T-helper 2 cell (primary cell): ENCODE data around the gene ELK1.
"Not testable (repeated sequence)": the region's sequence is repeated elsewhere in the genome, so short reads cannot be mapped to it uniquely, and the experiment has no call there.

ENCODE experiments used
- DNase-seq, 5 experiments: peaks; one replicate each; pipeline versions ENCODE4 v3.0.0 to v3.0.0-alpha.2; 2012 to 2022
- total RNA-seq, 2 donors: gene quantifications; one replicate each; lab custom pipeline; 2026; lab: John Stamatoyannopoulos, UW

The ELK1 gene, protein sequence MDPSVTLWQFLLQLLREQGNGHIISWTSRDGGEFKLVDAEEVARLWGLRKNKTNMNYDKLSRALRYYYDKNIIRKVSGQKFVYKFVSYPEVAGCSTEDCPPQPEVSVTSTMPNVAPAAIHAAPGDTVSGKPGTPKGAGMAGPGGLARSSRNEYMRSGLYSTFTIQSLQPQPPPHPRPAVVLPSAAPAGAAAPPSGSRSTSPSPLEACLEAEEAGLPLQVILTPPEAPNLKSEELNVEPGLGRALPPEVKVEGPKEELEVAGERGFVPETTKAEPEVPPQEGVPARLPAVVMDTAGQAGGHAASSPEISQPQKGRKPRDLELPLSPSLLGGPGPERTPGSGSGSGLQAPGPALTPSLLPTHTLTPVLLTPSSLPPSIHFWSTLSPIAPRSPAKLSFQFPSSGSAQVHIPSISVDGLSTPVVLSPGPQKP
- total RNA-seq = 32.2 to 36.8 reads per million in 2 donors

- DNase-seq = peak; percentile 64 to 99 (median 86)
Measured at GRCh38 chrX:47650164-47651042, at the start of gene ELK1. Gene ELK1 (minus strand): TSS chrX:47650563. CDS start chrX:47641441, 9,122 bp downstream.

DNA sequence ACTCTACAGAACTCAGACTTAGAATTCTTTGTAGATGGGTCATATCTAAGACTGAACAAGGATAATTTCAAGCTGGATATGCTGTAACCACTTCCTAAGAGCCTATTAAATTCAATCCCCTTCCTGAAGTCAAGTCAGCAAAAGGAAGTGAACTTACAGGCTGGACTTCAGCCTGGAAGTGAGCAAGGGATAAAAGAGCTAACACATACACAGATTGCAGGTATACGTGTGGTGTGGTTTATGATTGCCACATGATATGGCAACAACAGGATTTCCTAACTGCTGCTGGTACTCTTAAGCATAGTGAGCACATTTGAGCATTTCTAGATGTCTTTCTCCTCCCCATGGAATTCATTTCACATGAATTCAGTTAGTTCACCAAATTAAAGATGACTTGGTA, 46.8 kb upstream of the ELK1 start:
- DNase-seq = peak in 1 of 5 experiments; percentile 13

DNA sequence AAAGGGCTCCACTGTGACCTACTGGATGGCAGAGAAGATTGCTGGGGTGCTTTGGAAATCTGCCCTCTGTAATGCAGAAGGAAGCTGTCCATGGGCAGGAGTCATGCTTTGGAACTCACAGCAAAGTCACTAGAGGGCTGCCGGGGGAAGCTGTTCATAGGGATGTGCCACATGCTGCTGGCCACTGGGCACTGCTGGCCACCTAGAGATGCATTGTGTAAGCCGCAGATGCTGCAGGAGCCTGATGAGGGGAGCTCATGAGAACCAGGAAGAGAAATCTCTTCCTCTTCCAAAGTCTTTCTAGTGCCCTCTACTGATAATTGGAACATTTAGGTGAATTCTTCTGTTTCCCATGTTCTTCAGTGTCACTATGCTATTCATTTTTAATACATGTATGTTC, 39.8 kb upstream of the ELK1 start:
- DNase-seq = no peak

DNA sequence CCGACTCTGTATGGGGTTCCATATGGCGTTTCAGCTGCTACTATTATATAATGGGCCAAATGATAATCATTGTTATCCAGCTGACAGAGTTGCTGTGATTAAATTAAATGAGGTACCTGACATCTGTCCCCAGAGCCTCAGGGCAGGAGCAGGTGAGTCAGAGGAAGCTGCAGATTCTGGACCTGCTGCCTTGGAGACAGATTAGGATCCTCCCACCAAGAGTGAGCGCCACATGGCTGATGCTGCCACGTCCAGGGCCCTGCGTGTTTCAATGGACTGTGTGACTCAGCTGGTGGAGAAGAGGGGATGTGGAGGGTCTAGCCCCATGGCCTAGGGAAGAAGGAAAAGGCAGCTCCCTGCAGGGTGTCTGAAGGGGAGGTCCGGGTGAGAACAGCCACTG, 36.9 kb upstream of the ELK1 start:
- no peak for DNase-seq

- DNase-seq = peak in 1 of 5 experiments; percentile 11
Measured at GRCh38 chrX:47683829-47684205, 33.5 kb upstream of the ELK1 start.

DNA sequence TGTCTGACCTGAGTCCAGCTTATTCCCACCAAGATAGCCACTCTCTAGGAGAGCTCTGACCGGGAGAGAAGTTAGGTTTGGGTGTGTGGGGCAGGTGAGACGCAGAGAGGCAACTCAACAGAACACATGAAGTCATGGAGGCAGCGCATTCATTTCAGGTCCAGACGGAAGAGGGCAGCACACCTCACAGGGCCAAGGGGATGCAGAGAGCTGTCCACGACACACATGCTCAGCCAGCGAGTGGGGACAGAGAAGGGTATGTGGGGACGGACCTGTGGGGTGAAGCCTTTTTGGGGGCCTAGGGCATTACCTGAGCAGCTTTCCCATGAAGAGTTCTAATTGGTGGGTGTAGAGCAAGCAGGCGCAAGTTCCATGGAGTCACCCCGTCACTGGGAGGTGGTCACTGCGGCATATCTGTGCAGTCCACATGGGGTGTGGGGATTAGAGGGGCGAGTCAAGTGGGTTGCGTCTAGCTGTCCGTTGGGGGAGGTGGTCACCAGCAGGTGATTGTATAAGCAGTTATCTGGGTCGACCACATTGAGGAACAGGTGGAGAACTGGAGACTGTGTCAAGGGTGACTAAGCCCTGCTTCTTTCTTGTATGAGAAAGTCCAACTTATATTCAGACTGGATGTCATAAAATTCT, 32.9 kb upstream of the ELK1 start:
- DNase-seq = no peak

GRCh38 chrX:47675959-47676859, 25.8 kb upstream of the ELK1 start:
- DNase-seq = not testable (repeated sequence)

GRCh38 chrX:47674776-47675175, 24.4 kb upstream of the ELK1 start:
- no peak for DNase-seq

DNA sequence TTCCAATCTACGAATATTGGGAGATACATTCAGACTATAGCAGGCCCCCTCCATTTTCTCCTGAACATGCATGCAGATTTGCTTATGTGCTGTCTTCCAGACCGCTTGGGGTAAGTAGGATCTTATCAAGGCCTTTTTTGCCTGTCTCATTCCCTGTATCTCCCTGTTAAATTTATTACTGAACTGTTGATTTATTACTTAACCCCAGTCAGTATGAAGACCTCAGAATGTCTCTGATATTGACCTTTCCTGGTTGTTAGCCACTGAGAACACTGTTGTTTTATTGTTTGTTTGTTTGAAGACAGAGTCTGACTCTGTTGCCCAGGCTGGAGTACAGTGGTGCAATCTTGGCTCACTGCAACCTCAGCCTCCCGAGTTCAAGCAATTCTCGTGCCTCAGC, 15.4 kb upstream of the ELK1 start:
- not testable (repeated sequence) for DNase-seq

DNA sequence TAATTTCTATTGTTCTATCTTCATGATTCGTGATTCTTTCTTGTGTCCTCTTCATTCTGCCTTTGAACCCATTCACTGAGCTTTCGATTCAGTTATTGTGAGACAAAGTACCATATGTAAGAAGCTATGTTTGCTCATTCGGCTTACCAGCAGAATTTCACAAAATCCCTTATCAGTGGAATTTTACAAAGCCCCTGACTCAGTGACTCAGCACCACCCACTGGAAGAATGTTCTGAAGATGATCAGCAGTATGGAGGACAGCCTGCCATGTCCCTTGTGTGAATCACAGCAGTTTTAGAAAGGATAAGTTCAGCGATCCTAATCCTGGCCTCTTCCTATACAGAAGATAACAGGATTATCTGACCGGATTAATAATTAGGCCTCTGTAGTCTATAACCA, 14.4 kb upstream of the ELK1 start:
- no peak for DNase-seq

GRCh38 chrX:47662144-47662657, 11.8 kb upstream of the ELK1 start:
- peak in 2 of 5 experiments; percentile 18 to 83 for DNase-seq

DNA sequence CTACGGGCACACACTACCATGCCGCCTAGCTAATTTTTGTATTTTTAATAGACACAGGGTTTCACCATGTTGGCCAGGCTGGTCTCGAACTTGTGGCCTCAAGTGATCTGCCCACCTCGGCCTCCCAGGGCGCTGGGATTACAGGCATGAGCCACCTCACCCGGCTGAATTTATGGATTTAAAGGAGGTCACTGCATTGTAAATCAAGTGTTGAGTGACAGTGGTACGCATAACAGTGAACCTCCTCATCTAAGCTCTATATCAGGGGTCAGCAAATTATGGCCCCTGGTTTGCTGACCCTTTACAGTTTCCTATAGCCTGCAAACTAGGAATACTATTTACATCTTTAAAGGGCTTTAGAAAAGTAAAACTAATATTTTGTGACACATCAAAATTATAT, 11.2 kb upstream of the ELK1 start:
- DNase-seq = no peak

DNA sequence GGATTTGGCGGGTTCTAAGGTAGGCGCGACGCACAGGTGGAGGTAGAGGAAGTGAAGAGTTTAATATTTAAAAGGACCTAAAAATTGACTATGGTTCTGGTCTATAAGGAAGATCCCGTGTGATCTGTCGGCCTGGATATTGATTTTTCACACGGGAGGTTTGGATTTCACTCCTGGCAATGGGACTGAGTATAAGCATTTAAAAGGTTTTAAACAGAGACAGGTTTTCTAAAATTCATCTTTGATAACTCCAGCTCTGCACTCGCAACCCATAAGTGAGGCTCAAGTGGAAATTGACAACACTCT, 9.0 kb upstream of the ELK1 start:
- no peak for DNase-seq

- DNase-seq = peak; percentile 76 to 97 (median 90)
Measured at GRCh38 chrX:47658684-47659420, 8.5 kb upstream of the ELK1 start, which contains the start of gene UXT. Gene UXT (minus strand): TSS chrX:47659180. CDS start chrX:47658927, 253 bp downstream.

GRCh38 chrX:47658301-47658683, 7.9 kb upstream of the ELK1 start:
- DNase-seq = no peak

GRCh38 chrX:47651043-47651905, 911 bp upstream of the ELK1 start:
- DNase-seq = no peak

GRCh38 chrX:47649781-47650163, 591 bp downstream of the ELK1 start:
- DNase-seq = no peak

GRCh38 chrX:47649271-47649670, 1.1 kb downstream of the ELK1 start:
- no peak for DNase-seq

GRCh38 chrX:47648376-47648775, 2.0 kb downstream of the ELK1 start:
- DNase-seq = peak in 1 of 5 experiments; percentile 59

DNA sequence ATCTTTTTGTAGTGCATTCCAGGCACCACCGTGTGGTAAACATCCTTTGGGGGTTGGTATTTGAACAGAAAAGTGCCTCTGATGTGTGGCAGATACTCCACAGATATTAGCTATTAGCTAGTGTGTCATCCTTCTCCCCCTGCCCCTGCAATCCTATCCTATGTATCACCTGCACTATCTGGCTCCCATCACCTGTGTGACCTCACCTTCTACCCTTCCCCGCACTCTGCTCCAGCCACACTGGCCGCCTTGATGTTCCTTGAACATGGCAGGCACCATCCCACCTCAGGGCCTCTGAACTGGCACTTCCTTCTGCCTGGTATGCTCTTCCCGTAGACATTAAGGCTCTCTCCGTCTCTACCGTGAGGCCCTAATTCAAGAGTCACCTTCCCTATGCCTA, 3.7 kb downstream of the ELK1 start:
- DNase-seq = no peak
